Transverse colon (tissue), 4 donors: ENCODE results near the gene MECR.

Experiments
- CTCF ChIP-seq, 5 experiments: fragments of 200-600 bp in 3 of 5; fragments of 450-650 bp in 2 of 5; sonication (generic) in 3 of 5; IDR thresholded peaks; 1 replicate in 2 of 5; 2 replicates in 3 of 5; pipeline ENCODE4 v1.5.1; 2016 to 2017; ENCODE audit warnings: antibody characterized with exemption in 5 of 5, inconsistent platforms in 3 of 5, mild to moderate bottlenecking in 2 of 5, moderate library complexity in 1 of 5
- EP300 ChIP-seq: sonication (generic); formaldehyde crosslinking; IDR thresholded peaks from one replicate; pipeline ENCODE4 v1.6.1; 2017; ENCODE audit warnings: antibody characterized with exemption, low read depth
- POLR2A ChIP-seq: fragments of 450-650 bp; IDR thresholded peaks from one replicate; pipeline ENCODE4 v1.6.1; 2016; ENCODE audit warnings: antibody characterized with exemption, mild to moderate bottlenecking, moderate library complexity
- POLR2AphosphoS5 ChIP-seq, 3 donors: sonication (generic); formaldehyde crosslinking; IDR thresholded peaks; one replicate each; pipeline ENCODE4 v1.6.1; 2016; ENCODE audit warnings: antibody characterized with exemption in 3 of 3

GRCh38 chr1:29159773-29160172 is 71.0 kb downstream of the MECR start:
- TF ChIP-seq CTCF (IDR thresholded peaks at IDR 0.05) (no peak), POLR2A (no peak), POLR2AphosphoS5 (IDR thresholded peaks at IDR 0.05) (no peak), EP300 (no peak)
